HG02798 (cell line): ENCODE measurements around the gene CRIP2.

Experiments
- ATAC-seq: cut with Tn5 transposase; IDR thresholded peaks from one replicate; pipeline ENCODE4 v1.9.1; 2021; ENCODE audit warnings: mild to moderate bottlenecking; ENCODE audit not compliant: unreplicated experiment, poor library complexity

Gene CRIP2

GRCh38 chr14:105460116-105460515 lies 14.5 kb upstream of the CRIP2 start:
- no peak for ATAC-seq

DNA sequence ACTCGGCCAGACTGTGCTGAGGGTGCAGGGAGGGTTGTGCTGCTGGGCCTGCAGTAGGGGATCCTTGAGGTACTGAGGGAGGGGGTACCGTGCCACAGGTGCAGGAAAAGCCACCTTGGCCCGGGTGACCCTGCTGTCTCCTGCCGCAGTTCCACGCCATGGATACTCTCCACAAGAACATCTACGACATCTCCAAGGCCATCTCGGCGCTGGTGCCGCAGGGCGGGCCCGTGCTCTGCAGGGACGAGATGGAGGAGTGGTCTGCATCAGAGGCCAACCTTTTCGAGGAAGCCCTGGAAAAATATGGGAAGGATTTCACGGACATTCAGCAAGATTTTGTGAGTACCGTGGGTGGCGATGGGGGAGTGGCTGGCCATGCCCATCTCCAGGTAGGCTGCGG lies 14.0 kb upstream of the CRIP2 start:
- ATAC-seq, result no peak

- no peak for ATAC-seq
These were observed 12.7 kb upstream of the CRIP2 start for GRCh38 chr14:105461903-105462302.

DNA sequence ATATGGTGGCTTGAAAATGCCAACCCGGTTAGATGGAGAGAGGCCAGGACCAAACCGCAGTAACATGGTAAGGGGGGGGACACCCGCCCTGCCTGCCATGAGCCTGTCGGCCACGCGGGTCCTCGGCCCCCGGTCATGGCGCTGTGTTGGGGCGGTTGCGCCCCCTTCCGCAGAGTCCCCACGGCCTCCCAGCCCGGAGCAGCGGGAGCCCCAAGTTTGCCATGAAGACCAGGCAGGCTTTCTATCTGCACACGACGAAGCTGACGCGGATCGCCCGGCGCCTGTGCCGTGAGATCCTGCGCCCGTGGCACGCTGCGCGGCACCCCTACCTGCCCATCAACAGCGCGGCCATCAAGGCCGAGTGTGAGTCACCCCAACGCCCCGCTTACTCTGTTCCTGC lies 10.1 kb upstream of the CRIP2 start:
- no peak for ATAC-seq

GRCh38 chr14:105465209-105466031 lies 9.2 kb upstream of the CRIP2 start:
- ATAC-seq, result no peak

- no peak for ATAC-seq
These were observed 7.9 kb upstream of the CRIP2 start for GRCh38 chr14:105466531-105467248.

GRCh38 chr14:105467249-105467941 lies 7.2 kb upstream of the CRIP2 start:
- no peak for ATAC-seq

DNA sequence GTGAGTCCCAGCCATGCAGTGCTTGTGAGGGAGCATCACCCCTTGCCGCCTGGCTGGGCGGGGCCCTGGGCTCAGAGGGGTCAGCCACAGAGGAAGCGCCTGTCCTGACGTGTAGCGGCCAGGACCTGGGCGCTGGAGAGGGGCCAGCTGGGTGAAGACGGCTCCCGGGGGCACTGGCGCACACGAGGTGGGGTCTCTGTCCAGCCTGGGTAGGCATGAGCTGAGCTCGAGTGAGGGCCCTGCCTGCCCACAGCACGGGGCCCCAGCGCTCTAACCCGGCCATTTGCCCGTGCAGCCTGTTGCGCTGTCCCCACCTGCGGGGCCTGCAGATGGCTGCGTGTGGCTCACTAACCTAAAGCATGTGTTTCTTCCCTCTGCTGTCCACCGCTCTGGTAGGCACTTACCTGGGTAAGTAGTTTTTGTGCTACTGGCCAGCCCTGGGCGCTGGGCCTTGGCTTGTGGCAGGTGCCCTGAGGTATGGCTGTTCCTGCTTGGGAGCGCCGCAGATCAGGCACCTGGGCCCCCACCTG lies 6.6 kb upstream of the CRIP2 start:
- ATAC-seq, result no peak

- no peak for ATAC-seq
These were observed 5.9 kb upstream of the CRIP2 start for GRCh38 chr14:105468621-105469241.

- no peak for ATAC-seq
These were observed 4.9 kb upstream of the CRIP2 start for GRCh38 chr14:105469456-105470349.

GRCh38 chr14:105470350-105471296 lies 4.0 kb upstream of the CRIP2 start:
- ATAC-seq, result no peak

DNA sequence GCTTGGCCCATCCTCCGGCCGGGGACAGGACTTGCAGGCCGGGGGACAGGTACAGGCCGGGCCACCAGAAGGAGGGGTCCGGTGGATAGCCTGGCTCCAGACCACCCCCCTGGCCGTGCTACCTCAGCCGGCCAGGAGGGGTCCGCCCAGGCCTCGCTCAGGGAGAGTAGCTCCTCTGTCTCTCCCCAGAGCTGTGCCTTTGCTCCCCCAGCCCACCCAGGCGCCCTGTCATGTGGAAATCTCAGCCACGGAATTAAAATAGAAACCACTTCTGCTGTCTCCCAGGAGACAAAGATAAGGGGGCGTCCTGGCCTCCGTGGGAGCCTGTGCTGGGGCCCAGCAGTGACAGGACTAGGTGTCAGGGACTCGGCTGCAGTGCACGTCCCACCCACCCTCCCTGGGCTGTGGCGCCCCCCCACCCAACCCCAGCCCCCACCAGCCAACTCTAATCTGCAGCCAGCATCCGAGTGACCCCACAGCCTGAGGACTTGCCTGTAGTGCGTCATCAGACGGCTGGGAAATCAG lies 3.3 kb upstream of the CRIP2 start:
- ATAC-seq, result no peak

GRCh38 chr14:105471823-105472485 lies 2.7 kb upstream of the CRIP2 start:
- ATAC-seq, result no peak

DNA sequence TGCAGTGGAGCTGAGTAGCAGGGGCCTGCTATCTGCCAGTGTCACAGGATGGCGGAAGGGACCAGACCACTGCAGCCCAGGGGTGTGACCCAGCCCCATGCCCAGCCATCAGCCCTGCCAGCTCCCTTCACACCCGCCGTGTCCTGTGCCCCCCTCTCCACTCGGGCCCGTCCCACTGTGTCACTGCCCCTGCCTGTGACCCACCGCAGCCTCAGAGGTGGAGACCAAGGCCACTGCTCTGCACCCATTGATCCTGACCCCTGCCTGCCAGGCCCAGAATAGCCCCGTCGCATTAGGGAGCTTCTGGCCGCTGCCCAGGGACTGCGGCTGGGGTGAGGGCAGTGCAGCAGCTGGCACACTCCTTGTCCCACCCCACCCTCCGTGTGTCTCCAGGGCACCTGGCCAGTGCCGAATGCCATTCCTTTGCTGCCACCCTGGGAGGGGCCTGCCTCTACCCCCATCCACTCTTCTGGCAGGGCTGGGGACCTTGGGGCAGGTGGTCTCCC lies 2.1 kb upstream of the CRIP2 start:
- ATAC-seq, result no peak

GRCh38 chr14:105473033-105473676 lies 1.5 kb upstream of the CRIP2 start:
- no peak for ATAC-seq

GRCh38 chr14:105473677-105474482 lies 741 bp upstream of the CRIP2 start:
- peak; percentile 27 for ATAC-seq
